K562 (cell line): ENCODE data around the gene LECT2. TPM values are rescaled to one million over a fixed set of nuclear protein-coding genes. Genes with fewer than 3 reads are reported as not detected.

Experiments
- BCL6 ChIP-seq: fragments of 250-450 bp; sonication (Bioruptor Pico); IDR thresholded peaks from 2 replicates; pipeline ENCODE4 v1.4.0; 2020
- C11orf30 ChIP-seq: fragments of 450-650 bp; IDR thresholded peaks from 2 replicates; pipeline ENCODE4 v1.6.1; 2016; ENCODE audit warnings: low read depth, mild to moderate bottlenecking
- CCNT2 ChIP-seq: IDR thresholded peaks from 2 replicates; pipeline ENCODE4 v1.6.1; 2011; ENCODE audit warnings: borderline replicate concordance, low read depth, mild to moderate bottlenecking, moderate library complexity, mixed read lengths, low read length; ENCODE audit not compliant: insufficient read length; ENCODE audit errors: extremely low read depth
- CHD4 ChIP-seq: fragments of 200-600 bp; sonication (generic); IDR thresholded peaks from 3 replicates; pipeline ENCODE4 v1.6.1; 2012; ENCODE audit warnings: low read depth, mild to moderate bottlenecking, mixed read lengths, low read length, inconsistent platforms; ENCODE audit not compliant: insufficient read depth, insufficient replicate concordance, poor library complexity, severe bottlenecking
- DACH1 ChIP-seq: fragments of 450-650 bp; IDR thresholded peaks from 2 replicates; pipeline ENCODE4 v1.6.1; 2018; ENCODE audit not compliant: partially characterized antibody
- DPF2 ChIP-seq: fragments of 450-650 bp; IDR thresholded peaks from 2 replicates; pipeline ENCODE4 v1.6.1; 2016
- EWSR1 ChIP-seq: fragments of 450-650 bp; IDR thresholded peaks from 2 replicates; pipeline ENCODE4 v1.6.1; 2018; ENCODE audit warnings: borderline replicate concordance, mild to moderate bottlenecking, low read depth, moderate library complexity; ENCODE audit not compliant: partially characterized antibody
- FOS ChIP-seq: IDR thresholded peaks from 3 replicates; pipeline ENCODE4 v1.6.1; 2011; ENCODE audit not compliant: insufficient read length; ENCODE audit errors: extremely low read depth
- FOXM1 ChIP-seq, 2 experiments: fragments of 450-650 bp in 1 of 2; sonication (generic) in 1 of 2; formaldehyde crosslinking in 1 of 2; IDR thresholded peaks; 2 replicates each; pipeline versions ENCODE4 v1.6.1 to v1.9.0; 2017 to 2022; ENCODE audit warnings: low read depth in 2 of 2, mild to moderate bottlenecking in 2 of 2, missing genetic modification reagents in 1 of 2, moderate library complexity in 1 of 2
- KLF6 ChIP-seq: fragments of 250-450 bp; sonication (Bioruptor Pico); IDR thresholded peaks from 2 replicates; pipeline ENCODE4 v1.4.0; 2020; ENCODE audit warnings: mild to moderate bottlenecking, moderate library complexity, borderline replicate concordance
- MAFF ChIP-seq: IDR thresholded peaks from 2 replicates; pipeline ENCODE4 v1.6.1; 2012; ENCODE audit warnings: low read length, improper control_type of control experiment
- MITF ChIP-seq: IDR thresholded peaks from 2 replicates; pipeline ENCODE4 v1.6.1; 2014; ENCODE audit warnings: antibody characterized with exemption
- RAD21 ChIP-seq, 2 experiments: fragments of 250-450 bp in 1 of 2; fragments of 450-650 bp in 1 of 2; sonication (Bioruptor Pico) in 1 of 2; formaldehyde crosslinking in 1 of 2; IDR thresholded peaks in 1 of 2; conservative IDR thresholded peaks in 1 of 2; 2 replicates each; pipeline versions ENCODE4 v1.4.0 to v1.8.0; 2020 to 2022; ENCODE audit warnings: mild to moderate bottlenecking in 2 of 2, moderate library complexity in 1 of 2
- SMAD1 ChIP-seq: fragments of 150-350 bp; IDR thresholded peaks from 2 replicates; pipeline ENCODE4 v1.6.1; 2014; ENCODE audit warnings: low read length, low read depth; ENCODE audit not compliant: partially characterized antibody
- SREBF2 ChIP-seq: sonication (generic); formaldehyde crosslinking; IDR thresholded peaks from 2 replicates; pipeline ENCODE4 v1.4.0; 2020; ENCODE audit warnings: mild to moderate bottlenecking, missing genetic modification reagents
- STAT6 ChIP-seq: sonication (generic); formaldehyde crosslinking; IDR thresholded peaks from 2 replicates; pipeline ENCODE4 v1.8.1; 2023; ENCODE audit warnings: mild to moderate bottlenecking, missing genetic modification reagents
- ZNF316 ChIP-seq: fragments of 450-650 bp; IDR thresholded peaks from 2 replicates; pipeline ENCODE4 v1.6.1; 2016
- ZNF408 ChIP-seq: fragments of 250-450 bp; sonication (Bioruptor Pico); IDR thresholded peaks from 2 replicates; pipeline ENCODE4 v1.4.0; 2020; ENCODE audit warnings: low read depth, mild to moderate bottlenecking, moderate library complexity
- polyA plus RNA-seq, 8 experiments: library from polyadenylated mRNA; depleted of rRNA in 4 of 8; stranded (reverse) in 5 of 8; unstranded in 3 of 8; fragments of >200 nt; fragmentation: Nextera tagmentation in 2 of 8; fragmentation: Illumina TruSeq in 1 of 8; extraction: Ambion mirVana in 2 of 8; extraction: Trizol in 1 of 8; gene quantifications; 2 replicates each; pipeline versions ENCODE4 v1.2.1 to v1.2.3, GENCODE V29; 2011 to 2014; ENCODE audit warnings: inconsistent platforms in 1 of 8, missing spikeins in 1 of 8
- total RNA-seq, 7 experiments: library from RNA; depleted of rRNA in 6 of 7; stranded (reverse); fragments of >200 nt in 6 of 7; fragmentation: Illumina TruSeq in 2 of 7; extraction: Trizol in 2 of 7; gene quantifications; 2 replicates each; pipeline versions ENCODE4 v1.2.1 to v1.2.3, GENCODE V29; 2011 to 2021; ENCODE audit warnings: low replicate concordance in 1 of 7
- TF ChIP-seq, protein P1 (sequence below): fragments of 200-800 bp; sonication (Bioruptor generic); IDR thresholded peaks from 2 replicates; pipeline ENCODE4 v1.6.1; 2016; ENCODE audit warnings: missing genetic modification characterization, missing compliant biosample characterization

LECT2 gene
- total and polyA plus RNA-seq, 9 of the 15 experiments (the other 6 are each of a cell fraction or from before 2014, with no cell fraction given): not detected

DNA sequence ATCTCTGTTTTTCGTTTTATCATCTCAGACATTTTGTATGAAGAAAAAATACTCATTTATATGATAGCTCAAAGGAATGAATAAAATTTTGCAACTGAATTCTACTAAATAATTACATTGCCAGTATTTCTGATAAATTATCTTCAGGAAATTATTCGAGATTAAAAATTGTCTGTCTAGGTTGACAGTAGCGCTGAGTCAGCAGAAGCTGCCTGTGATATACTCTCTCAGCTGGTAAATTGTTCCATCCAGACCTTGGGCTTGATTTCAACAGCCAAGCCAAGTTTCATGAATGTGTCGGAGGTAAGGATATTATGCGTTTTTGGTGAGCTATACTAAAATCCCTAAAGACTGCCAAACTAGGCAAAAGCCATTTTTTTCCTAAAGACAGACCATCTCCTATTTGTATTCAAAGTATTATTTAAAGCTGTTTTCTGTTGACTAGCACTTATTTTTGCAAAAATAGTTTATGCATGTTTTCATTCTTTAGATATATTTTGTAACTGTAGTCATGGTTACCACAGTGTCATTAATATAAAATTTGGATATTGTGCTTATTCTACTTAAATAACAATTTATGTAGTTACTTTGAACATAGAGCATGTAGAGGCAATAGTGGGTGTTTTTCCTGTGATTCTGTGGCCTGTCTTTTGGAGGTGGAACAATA lies 17.4 kb downstream of the LECT2 start (continued):
- TF ChIP-seq MAFF (peak; percentile 94), MITF (no peak), STAT6 (CRISPR knock-in tag) (no peak), DPF2 (no peak), ZNF408 (no peak), KLF6 (CRISPR knock-in tag) (no peak), EWSR1 (no peak), DACH1 (no peak), SREBF2 (CRISPR knock-in tag) (no peak), CHD4 (no peak), FOS (no peak), FOXM1 (IDR thresholded peaks at IDR 0.05; ENCODE audit: low read depth) (no peak), FOXM1 (CRISPR knock-in tag; IDR thresholded peaks at IDR 0.05; ENCODE audit: low read depth) (no peak), SMAD1 (no peak), BCL6 (CRISPR knock-in tag) (no peak), C11orf30 (peak; percentile 83), RAD21 (CRISPR knock-in tag; conservative IDR thresholded peaks at IDR 0.05 in 1 of 2, IDR thresholded peaks at IDR 0.05 in 1 of 2) (no peak), CCNT2 (no peak), ZNF316 (peak; percentile 83)
- TF ChIP-seq, protein P1, sequence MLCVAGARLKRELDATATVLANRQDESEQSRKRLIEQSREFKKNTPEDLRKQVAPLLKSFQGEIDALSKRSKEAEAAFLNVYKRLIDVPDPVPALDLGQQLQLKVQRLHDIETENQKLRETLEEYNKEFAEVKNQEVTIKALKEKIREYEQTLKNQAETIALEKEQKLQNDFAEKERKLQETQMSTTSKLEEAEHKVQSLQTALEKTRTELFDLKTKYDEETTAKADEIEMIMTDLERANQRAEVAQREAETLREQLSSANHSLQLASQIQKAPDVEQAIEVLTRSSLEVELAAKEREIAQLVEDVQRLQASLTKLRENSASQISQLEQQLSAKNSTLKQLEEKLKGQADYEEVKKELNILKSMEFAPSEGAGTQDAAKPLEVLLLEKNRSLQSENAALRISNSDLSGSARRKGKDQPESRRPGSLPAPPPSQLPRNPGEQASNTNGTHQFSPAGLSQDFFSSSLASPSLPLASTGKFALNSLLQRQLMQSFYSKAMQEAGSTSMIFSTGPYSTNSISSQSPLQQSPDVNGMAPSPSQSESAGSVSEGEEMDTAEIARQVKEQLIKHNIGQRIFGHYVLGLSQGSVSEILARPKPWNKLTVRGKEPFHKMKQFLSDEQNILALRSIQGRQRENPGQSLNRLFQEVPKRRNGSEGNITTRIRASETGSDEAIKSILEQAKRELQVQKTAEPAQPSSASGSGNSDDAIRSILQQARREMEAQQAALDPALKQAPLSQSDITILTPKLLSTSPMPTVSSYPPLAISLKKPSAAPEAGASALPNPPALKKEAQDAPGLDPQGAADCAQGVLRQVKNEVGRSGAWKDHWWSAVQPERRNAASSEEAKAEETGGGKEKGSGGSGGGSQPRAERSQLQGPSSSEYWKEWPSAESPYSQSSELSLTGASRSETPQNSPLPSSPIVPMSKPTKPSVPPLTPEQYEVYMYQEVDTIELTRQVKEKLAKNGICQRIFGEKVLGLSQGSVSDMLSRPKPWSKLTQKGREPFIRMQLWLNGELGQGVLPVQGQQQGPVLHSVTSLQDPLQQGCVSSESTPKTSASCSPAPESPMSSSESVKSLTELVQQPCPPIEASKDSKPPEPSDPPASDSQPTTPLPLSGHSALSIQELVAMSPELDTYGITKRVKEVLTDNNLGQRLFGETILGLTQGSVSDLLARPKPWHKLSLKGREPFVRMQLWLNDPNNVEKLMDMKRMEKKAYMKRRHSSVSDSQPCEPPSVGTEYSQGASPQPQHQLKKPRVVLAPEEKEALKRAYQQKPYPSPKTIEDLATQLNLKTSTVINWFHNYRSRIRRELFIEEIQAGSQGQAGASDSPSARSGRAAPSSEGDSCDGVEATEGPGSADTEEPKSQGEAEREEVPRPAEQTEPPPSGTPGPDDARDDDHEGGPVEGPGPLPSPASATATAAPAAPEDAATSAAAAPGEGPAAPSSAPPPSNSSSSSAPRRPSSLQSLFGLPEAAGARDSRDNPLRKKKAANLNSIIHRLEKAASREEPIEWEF (CRISPR knock-in tag): no peak
